HCT116 (cell line): ENCODE measurements around the gene PNPLA2. TPM values are rescaled to one million over a fixed set of nuclear protein-coding genes. Genes with fewer than 3 reads are reported as not detected.

Source experiments
- ATAC-seq: fragments of 200-7000 bp; cut with Tn5 transposase; 2 replicates; pipeline ENCODE4 v1.9.1; 2020; ENCODE audit warnings: mild to moderate bottlenecking, moderate library complexity
- BruUV-seq: library from RNA; stranded (reverse); fragments of 400-500 nt; replicated peaks from 2 replicates; lab custom pipeline; 2021; lab: Mats Ljungman, UMichigan
- CTCF ChIA-PET: fragments of 300-600 bp; sonication (Branson Sonifier 250); formaldehyde crosslinking; loops from one replicate; lab custom pipeline; 2021; ENCODE audit warnings: antibody characterized with exemption; lab: Charles Lee
- POLR2A ChIA-PET: fragments of 300-600, 350-600 bp; sonication (Branson Sonifier 250); formaldehyde crosslinking; loops from one replicate; lab custom pipeline; 2021; ENCODE audit warnings: antibody characterized with exemption; lab: Charles Lee
- RAD21 ChIA-PET, 2 experiments: fragments of 300-600 bp; sonication (Branson Sonifier 250); formaldehyde crosslinking; loops; one replicate each; lab custom pipeline; 2023; ENCODE audit warnings: low total read pairs in 2 of 2; ENCODE audit not compliant: uncharacterized antibody in 2 of 2, unreplicated experiment in 2 of 2, low non-redundant PET in 1 of 2; lab: Charles Lee
- DNase-seq: peaks from one replicate; pipeline ENCODE4 v3.0.0-alpha.2; 2010; ENCODE audit warnings: low read depth, low spot score
- H2AFZ ChIP-seq: fragments of 200-600 bp; shearing (Covaris generic), sonication (generic); 2 replicates; pipeline ENCODE4 v1.6.1; 2017; ENCODE audit warnings: low read depth, mixed run types, mixed read lengths, antibody characterized with exemption, low read length; ENCODE audit not compliant: poor library complexity, severe bottlenecking
- H3K27ac ChIP-seq: 2 replicates; pipeline ENCODE4 v1.5.1; 2012; ENCODE audit warnings: low read depth, low read length
- H3K27me3 ChIP-seq: fragments of 200-600 bp; sonication (generic); 2 replicates; pipeline ENCODE4 v1.6.1; 2016; ENCODE audit warnings: mixed run types, low read length, mixed read lengths; ENCODE audit not compliant: insufficient read depth
- H3K36me3 ChIP-seq, 2 experiments: fragments of 200-500 bp in 1 of 2; fragments of 200-600 bp in 1 of 2; sonication (Bioruptor generic) in 1 of 2; sonication (generic) in 1 of 2; 2 replicates each; pipeline versions ENCODE4 v1.5.1 to v1.6.1; 2014 to 2016; ENCODE audit warnings: low read length in 2 of 2, inconsistent platforms in 1 of 2, mixed read lengths in 1 of 2, mixed run types in 1 of 2; ENCODE audit not compliant: insufficient read depth in 2 of 2, control insufficient read depth in 1 of 2
- H3K4me1 ChIP-seq, 2 experiments: fragments of 200-600 bp in 1 of 2; sonication (generic) in 1 of 2; 2 replicates each; pipeline versions ENCODE4 v1.5.1 to v1.6.1; 2012 to 2017; ENCODE audit warnings: low read length in 2 of 2, inconsistent platforms in 1 of 2, mild to moderate bottlenecking in 1 of 2, mixed read lengths in 1 of 2, mixed run types in 1 of 2, moderate library complexity in 1 of 2; ENCODE audit not compliant: insufficient read depth in 2 of 2, control insufficient read depth in 1 of 2
- H3K4me2 ChIP-seq: fragments of 200-600 bp; sonication (generic); 2 replicates; pipeline ENCODE4 v1.6.1; 2017; ENCODE audit warnings: mixed run types, low read length, mixed read lengths
- H3K4me3 ChIP-seq, 2 experiments: fragments of 200-600 bp in 1 of 2; sonication (generic) in 1 of 2; replicated peaks in 1 of 2; 2 replicates each; pipeline ENCODE4 v1.5.1; 2011 to 2016; ENCODE audit warnings: low read length in 2 of 2, control low read depth in 1 of 2, low read depth in 1 of 2, mild to moderate bottlenecking in 1 of 2, mixed read lengths in 1 of 2, mixed run types in 1 of 2
- H3K79me2 ChIP-seq: fragments of 200-600 bp; sonication (generic); 2 replicates; pipeline ENCODE4 v1.6.1; 2017; ENCODE audit warnings: mild to moderate bottlenecking, mixed run types, low read length, moderate library complexity, mixed read lengths; ENCODE audit not compliant: insufficient read depth
- H3K9ac ChIP-seq: fragments of 200-600 bp; sonication (generic); 2 replicates; pipeline ENCODE4 v1.6.1; 2016; ENCODE audit warnings: low read length, mixed read lengths
- H3K9me2 ChIP-seq: fragments of 200-600 bp; sonication (generic), shearing (Covaris generic); 2 replicates; pipeline ENCODE4 v1.6.1; 2017; ENCODE audit warnings: mixed run types, mild to moderate bottlenecking, moderate library complexity; ENCODE audit not compliant: insufficient read depth
- H3K9me3 ChIP-seq, 2 experiments: fragments of 200-500 bp in 1 of 2; fragments of 200-600 bp in 1 of 2; sonication (Bioruptor generic) in 1 of 2; sonication (generic) in 1 of 2; 2 replicates each; pipeline ENCODE4 v1.6.1; 2014 to 2017; ENCODE audit warnings: low read length in 2 of 2, mixed read lengths in 2 of 2, inconsistent platforms in 1 of 2, low read depth in 1 of 2, mild to moderate bottlenecking in 1 of 2, mixed run types in 1 of 2, moderate library complexity in 1 of 2; ENCODE audit not compliant: control insufficient read depth in 1 of 2, insufficient read depth in 1 of 2
- H4K20me1 ChIP-seq: fragments of 200-600 bp; sonication (generic), shearing (Covaris generic); 2 replicates; pipeline ENCODE4 v1.6.1; 2017; ENCODE audit warnings: mixed run types, mild to moderate bottlenecking, moderate library complexity; ENCODE audit not compliant: insufficient read depth
- CEBPB ChIP-seq: IDR thresholded peaks from 2 replicates; pipeline ENCODE4 v1.6.1; 2012; ENCODE audit warnings: low read depth
- CTCF ChIP-seq, 3 experiments: fragments of 200-600 bp in 1 of 3; sonication (generic) in 1 of 3; IDR thresholded peaks in 2 of 3; conservative IDR thresholded peaks in 1 of 3; 2 replicates each; pipeline ENCODE4 v1.5.1; 2012 to 2017; ENCODE audit warnings: low read depth in 2 of 3, low read length in 2 of 3, antibody characterized with exemption in 1 of 3, borderline replicate concordance in 1 of 3, control low read depth in 1 of 3, mild to moderate bottlenecking in 1 of 3, mixed read lengths in 1 of 3, mixed run types in 1 of 3, moderate library complexity in 1 of 3; ENCODE audit not compliant: insufficient read depth in 1 of 3
- EGR1 ChIP-seq: IDR thresholded peaks from 2 replicates; pipeline ENCODE4 v1.6.1; 2012; ENCODE audit warnings: low read depth
- ELF1 ChIP-seq: IDR thresholded peaks from 2 replicates; pipeline ENCODE4 v1.6.1; 2012; ENCODE audit warnings: low read depth, borderline replicate concordance
- EZH2phosphoT487 ChIP-seq: fragments of 200-600 bp; IDR thresholded peaks from 2 replicates; pipeline ENCODE4 v1.6.1; 2018; ENCODE audit warnings: antibody characterized with exemption, borderline replicate concordance
- MAX ChIP-seq: IDR thresholded peaks from 2 replicates; pipeline ENCODE4 v1.6.1; 2012
- YY1 ChIP-seq: IDR thresholded peaks from 2 replicates; pipeline ENCODE4 v1.6.1; 2011; ENCODE audit warnings: low read length, low read depth, moderate library complexity, mild to moderate bottlenecking; ENCODE audit not compliant: insufficient replicate concordance; ENCODE audit errors: extremely low read depth
- intact Hi-C: fragments of 100-400 bp; cut with micrococcal nuclease; formaldehyde crosslinking; loops from 2 replicates; pipeline ENCODE4 v1.10.0; 2022
- total RNA-seq: library from RNA; stranded (reverse); gene quantifications from one replicate; pipeline ENCODE4 v1.2.1, GENCODE V29; 2021; ENCODE audit not compliant: unreplicated experiment

The PNPLA2 gene
- total RNA-seq, 1 experiment from 2014 or later = 124 TPM

- TF ChIP-seq MAX (no peak), EGR1 (no peak), EZH2phosphoT487 (no peak), YY1 (no peak), CEBPB (no peak)
- TF ChIP-seq, all 23 proteins: peak for 0
- Histone ChIP-seq H3K9me3 (no peaks in the 10 kb centered on the region), H3K9ac (peak overlapping the region; percentile 42), H2AFZ (no peak overlapping the region), H3K4me2 (peak overlapping the region; percentile 92), H3K36me3 (peaks cover 3 to 44% of the 10 kb centered on the region in 2 experiments; a peak in 3 of 4 replicates), H3K27me3 (no peaks in the 10 kb centered on the region), H3K4me3 (no peak overlapping the region), H4K20me1 (peaks cover 22% of the 10 kb centered on the region; the same call in 1 of the 2 replicates), H3K79me2 (peaks cover 79% of the 10 kb centered on the region), H3K27ac (peak overlapping the region; percentile 97), H3K9me2 (no peaks in the 10 kb centered on the region), H3K4me1 (peaks cover 31 to 73% of the 10 kb centered on the region in 2 experiments)
- BruUV-seq = no TSS peak
- intact Hi-C loops = no loop called here
- ChIA-PET RAD21 (no interaction called here), POLR2A (no interaction called here), CTCF (no interaction called here)
- ATAC-seq (no peak), DNase-seq (no peak)
Measured at GRCh38 chr11:839280-839623, 20.5 kb downstream of the PNPLA2 start.

GRCh38 chr11:839875-840617 is 21.3 kb downstream of the PNPLA2 start:
- Histone ChIP-seq H3K4me1 (peaks cover 33 to 73% of the 10 kb centered on the region in 2 experiments), H4K20me1 (peaks cover 17% of the 10 kb centered on the region; the same call in 1 of the 2 replicates), H3K9me3 (no peaks in the 10 kb centered on the region), H3K27ac (peak overlapping the region; percentile 97), H3K9me2 (no peaks in the 10 kb centered on the region), H3K79me2 (peaks cover 74% of the 10 kb centered on the region), H3K9ac (peak overlapping the region; percentile 99), H3K36me3 (peaks cover 3 to 44% of the 10 kb centered on the region in 2 experiments; a peak in 3 of 4 replicates), H3K4me2 (peak overlapping the region; percentile 92), H2AFZ (no peak overlapping the region), H3K27me3 (no peaks in the 10 kb centered on the region), H3K4me3 (peak overlapping the region; percentile 66 to 98)
- ATAC-seq (peak; percentile 10; the same call in 1 of the 2 replicates), DNase-seq (no peak)
- intact Hi-C loops = loop anchor here (5.0 kb wide), 1 partner anchor 33 kb away; the partner anchor contains the start of genes PIDD1 and RPLP2
- CTCF ChIA-PET = no interaction called here
- RAD21 ChIA-PET = no interaction called here
- TF ChIP-seq ELF1 (no peak), CTCF (IDR thresholded peaks at IDR 0.05 in 2 of 3, conservative IDR thresholded peaks at IDR 0.05 in 1 of 3; ENCODE audit: borderline replicate concordance in 1 of 3, insufficient read depth in 1 of 3, low read depth in 2 of 3, low read length in 2 of 3) (peak in 2 of 3 experiments; percentile 70 to 72; a peak in 4 of 6 replicates)
- POLR2A ChIA-PET = interaction anchor here (0.5 to 0.7 kb wide), 2 partner anchors 11 to 20 kb away, joined by 3 read pairs; no protein-coding TSS in a partner anchor
- no TSS peak for BruUV-seq
